ENCODE data around the gene MPC2. TPM values are rescaled to one million over a fixed set of nuclear protein-coding genes. Genes with fewer than 3 reads are reported as not detected.

Gene MPC2
- total RNA-seq, 2 experiments from 2014 or later: 69.7 to 70.2 TPM

Other genes with a start within 250 kb of the MPC2 start
- 10 to 100 TPM; 24.2 to 28.1 TPM for gene MPZL1, start 215.1 kb downstream of the MPC2 start, total RNA-seq
- gene ADCY10, start 22.9 kb downstream of the MPC2 start, total RNA-seq: under 1 TPM in 1 of 2 experiments, not detected in 1; 0.24 TPM
- gene DCAF6, start 389 bp downstream of the MPC2 start, total RNA-seq: 10 to 100 TPM; 15.4 to 15.9 TPM
- gene GPR161, start 199.9 kb upstream of the MPC2 start, total RNA-seq: under 1 TPM; 0.12 to 0.29 TPM
- 10 to 100 TPM; 76.7 to 81.3 TPM for gene TIPRL, start 241.9 kb upstream of the MPC2 start, total RNA-seq